Measurements from ENCODE around the gene HID1. TPM values are rescaled to one million over a fixed set of nuclear protein-coding genes. Genes with fewer than 3 reads are reported as not detected.

Gene HID1
- total RNA-seq, 1 experiment from 2014 or later = 12.7 TPM

- Mint-ChIP-seq H3K4me3 (no peak overlapping the region), H3K27ac (no peak overlapping the region)
Measured at GRCh38 chr17:74918906-74919305, 53.7 kb downstream of the HID1 start.

More at GRCh38 chr17:74918906-74919305, 53.7 kb downstream of the HID1 start:
- Histone ChIP-seq H2BK20ac (ENCODE audit: low read depth, low read length, poor library complexity, severe bottlenecking) (no peak overlapping the region), H3K4ac (ENCODE audit: low read depth, low read length) (no peak overlapping the region), H3K4me1 (ENCODE audit: insufficient read depth, low read length) (no peaks in the 10 kb centered on the region), H4K20me1 (ENCODE audit: control insufficient read depth, insufficient read depth, insufficient read length) (no peaks in the 10 kb centered on the region), H2BK15ac (ENCODE audit: low read depth, low read length) (no peak overlapping the region), H2AFZ (ENCODE audit: low read length) (no peak overlapping the region), H3K14ac (ENCODE audit: insufficient read depth, low read length) (no peak overlapping the region), H3K27me3 (ENCODE audit: insufficient read depth, low read length) (peaks cover 15% of the 10 kb centered on the region), H2AK5ac (ENCODE audit: insufficient read length, low read length) (no peak overlapping the region), H3K23me2 (ENCODE audit: insufficient read length, low read depth, low read length, poor library complexity, severe bottlenecking) (peaks cover 4% of the 10 kb centered on the region), H3K4me2 (ENCODE audit: insufficient read depth, insufficient read length, low read length) (no peak overlapping the region), H3T11ph (ENCODE audit: low read length) (no peak overlapping the region), H3K18ac (ENCODE audit: insufficient read length, low read depth, low read length) (no peak overlapping the region), H2BK12ac (ENCODE audit: insufficient read length, low read depth, low read length) (no peak overlapping the region), H2BK120ac (ENCODE audit: low read depth, low read length, poor library complexity, severe bottlenecking) (no peak overlapping the region), H4K5ac (ENCODE audit: insufficient read length, low read depth, low read length) (no peak overlapping the region), H3K79me1 (ENCODE audit: insufficient read depth, low read depth, low read length, poor library complexity, severe bottlenecking) (no peaks in the 10 kb centered on the region), H3K23ac (ENCODE audit: insufficient read length, low read depth, low read length) (no peak overlapping the region), H4K8ac (replicated peaks; ENCODE audit: insufficient read length, low read depth, low read length) (no peak overlapping the region), H3K9ac (ENCODE audit: extremely low read depth, insufficient read length, low read length) (no peak overlapping the region), H4K91ac (ENCODE audit: insufficient read length, low read depth, low read length) (no peak overlapping the region), H3K79me2 (ENCODE audit: insufficient read depth, low read length) (no peaks in the 10 kb centered on the region), H2BK5ac (ENCODE audit: insufficient read length, low read length) (no peak overlapping the region), H3K56ac (ENCODE audit: insufficient read length, low read depth, low read length) (no peak overlapping the region), H3K27ac (ENCODE audit: insufficient read length, low read depth, low read length) (no peak overlapping the region), H3K9me3 (ENCODE audit: control insufficient read depth, low read depth, low read length) (no peaks in the 10 kb centered on the region)
- peaks cover 0 to 2% of the 10 kb centered on the region in 2 experiments; a peak in 2 of 5 replicates for H3K9me3 Mint-ChIP-seq
- no CpG with 5 or more reads among the region's 5 CpGs for WGBS (ENCODE audit: extremely low coverage, insufficient read length, low lambda C conversion rate)
- TF ChIP-seq, protein P1, sequence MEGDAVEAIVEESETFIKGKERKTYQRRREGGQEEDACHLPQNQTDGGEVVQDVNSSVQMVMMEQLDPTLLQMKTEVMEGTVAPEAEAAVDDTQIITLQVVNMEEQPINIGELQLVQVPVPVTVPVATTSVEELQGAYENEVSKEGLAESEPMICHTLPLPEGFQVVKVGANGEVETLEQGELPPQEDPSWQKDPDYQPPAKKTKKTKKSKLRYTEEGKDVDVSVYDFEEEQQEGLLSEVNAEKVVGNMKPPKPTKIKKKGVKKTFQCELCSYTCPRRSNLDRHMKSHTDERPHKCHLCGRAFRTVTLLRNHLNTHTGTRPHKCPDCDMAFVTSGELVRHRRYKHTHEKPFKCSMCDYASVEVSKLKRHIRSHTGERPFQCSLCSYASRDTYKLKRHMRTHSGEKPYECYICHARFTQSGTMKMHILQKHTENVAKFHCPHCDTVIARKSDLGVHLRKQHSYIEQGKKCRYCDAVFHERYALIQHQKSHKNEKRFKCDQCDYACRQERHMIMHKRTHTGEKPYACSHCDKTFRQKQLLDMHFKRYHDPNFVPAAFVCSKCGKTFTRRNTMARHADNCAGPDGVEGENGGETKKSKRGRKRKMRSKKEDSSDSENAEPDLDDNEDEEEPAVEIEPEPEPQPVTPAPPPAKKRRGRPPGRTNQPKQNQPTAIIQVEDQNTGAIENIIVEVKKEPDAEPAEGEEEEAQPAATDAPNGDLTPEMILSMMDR (conservative IDR thresholded peaks at IDR 0.05) = no peak
- DNase-seq = no peak
- H3K27me3 Mint-ChIP-seq (ENCODE audit: low read depth) = peaks cover 49% of the 10 kb centered on the region
- peaks cover 18 to 37% of the 10 kb centered on the region in 2 experiments for H3K4me1 Mint-ChIP-seq
- H3K36me3 Mint-ChIP-seq (ENCODE audit: insufficient read depth in 1 of 3, low read depth in 3 of 3) = no peaks in the 10 kb centered on the region; a peak in 1 of 7 replicates

Measured in H9 (cell line).